Measurements from ENCODE around the gene EIF2B2. TPM values are rescaled to one million over a fixed set of nuclear protein-coding genes. Genes with fewer than 3 reads are reported as not detected.
A peak's percentile ranks its signal among the peaks of the same experiment; 100 is the strongest.

The EIF2B2 gene
- total and polyA plus RNA-seq, 2 experiments from 2014 or later = 39.2 to 40.5 TPM

- peak overlapping the region; percentile 59 for H3K27ac Mint-ChIP-seq
- Histone ChIP-seq H3K4me1 (ENCODE audit: insufficient read depth) (peaks cover 31% of the 10 kb centered on the region), H3K27me3 (ENCODE audit: insufficient read depth) (no peaks in the 10 kb centered on the region), H3K36me3 (ENCODE audit: insufficient read depth) (no peaks in the 10 kb centered on the region), H3K4me3 (no peak overlapping the region), H3K27ac (ENCODE audit: low read depth) (no peak overlapping the region), H3F3A (replicated peaks; ENCODE audit: low read depth) (peaks cover 8% of the 10 kb centered on the region; the same call in 1 of the 2 replicates), H3K79me2 (replicated peaks; ENCODE audit: insufficient read depth) (no peaks in the 10 kb centered on the region), H4K20me1 (replicated peaks; ENCODE audit: insufficient read depth) (no peaks in the 10 kb centered on the region), H2AFZ (peak overlapping the region; percentile 94), H3K9me2 (ENCODE audit: insufficient read depth) (no peaks in the 10 kb centered on the region), H3K4me2 (peak overlapping the region; percentile 55; the same call in 1 of the 2 replicates)
- peaks cover 11% of the 10 kb centered on the region for H3K27me3 Mint-ChIP-seq (ENCODE audit: insufficient read depth, low read depth, poor library complexity)
- H3K4me1 Mint-ChIP-seq = peaks cover 42% of the 10 kb centered on the region
- ATAC-seq = peak; percentile 58
- peak; percentile 71 for DNase-seq (ENCODE audit: low spot score)
- no peaks in the 10 kb centered on the region for H3K36me3 Mint-ChIP-seq (ENCODE audit: low read depth)
- H3K4me3 Mint-ChIP-seq = no peak overlapping the region
- TF ChIP-seq CTCF (conservative IDR thresholded peaks at IDR 0.05; ENCODE audit: low read depth in 2 of 2) = peak in 1 of 2 experiments; percentile 25; a peak in 3 of 4 replicates
- no peak for TF ChIP-seq EZH2 (IDR thresholded peaks at IDR 0.05; ENCODE audit: low read depth, unreplicated experiment)
- no peaks in the 10 kb centered on the region; the same call in 2 of the 3 replicates for H3K9me3 Mint-ChIP-seq
Observed at GRCh38 chr14:74979442-74980397, 23.0 kb upstream of the EIF2B2 start.

- no peak overlapping the region for H3K27ac ChIP-seq (ENCODE audit: low read depth)
- no peak overlapping the region for H3K27ac Mint-ChIP-seq
- 0 out of 2 replicates have a peak overlapping the region, but pooled peaks have one; percentile 40 for H3K4me2 ChIP-seq
- H3K36me3 ChIP-seq (ENCODE audit: insufficient read depth) = no peaks in the 10 kb centered on the region
- H3K79me2 ChIP-seq (replicated peaks; ENCODE audit: insufficient read depth) = no peaks in the 10 kb centered on the region
- ATAC-seq (no peak), DNase-seq (ENCODE audit: low spot score) (no peak)
- H3K27me3 ChIP-seq (ENCODE audit: insufficient read depth) = no peaks in the 10 kb centered on the region
- no peaks in the 10 kb centered on the region for H3K9me2 ChIP-seq (ENCODE audit: insufficient read depth)
- peaks cover 14% of the 10 kb centered on the region for H3K27me3 Mint-ChIP-seq (ENCODE audit: insufficient read depth, low read depth, poor library complexity)
- peaks cover 8% of the 10 kb centered on the region; the same call in 1 of the 2 replicates for H3F3A ChIP-seq (replicated peaks; ENCODE audit: low read depth)
- peak overlapping the region; percentile 94 for H2AFZ ChIP-seq
- no peaks in the 10 kb centered on the region for H4K20me1 ChIP-seq (replicated peaks; ENCODE audit: insufficient read depth)
- H3K4me1 ChIP-seq (ENCODE audit: insufficient read depth) = peaks cover 30% of the 10 kb centered on the region
- H3K36me3 Mint-ChIP-seq (ENCODE audit: low read depth) = no peaks in the 10 kb centered on the region
- H3K4me3 ChIP-seq = no peak overlapping the region
- H3K4me1 Mint-ChIP-seq = peaks cover 42% of the 10 kb centered on the region
- no peaks in the 10 kb centered on the region; the same call in 2 of the 3 replicates for H3K9me3 Mint-ChIP-seq
- H3K4me3 Mint-ChIP-seq = no peak overlapping the region
- TF ChIP-seq CREB1 (CRISPR knock-in tag; IDR thresholded peaks at IDR 0.05; ENCODE audit: low read depth) = no peak
- TF ChIP-seq EZH2phosphoT487 (IDR thresholded peaks at IDR 0.05; ENCODE audit: unreplicated experiment) = no peak
- TF ChIP-seq ZNF462 (CRISPR knock-in tag; IDR thresholded peaks at IDR 0.05) = no peak
- no peak for TF ChIP-seq ETS1 (IDR thresholded peaks at IDR 0.05)
- TF ChIP-seq POLR2AphosphoS5 (IDR thresholded peaks at IDR 0.05; ENCODE audit: low read depth) = no peak
- TF ChIP-seq ZNF331 (CRISPR knock-in tag; IDR thresholded peaks at IDR 0.05; ENCODE audit: low read depth) = no peak
- TF ChIP-seq JUNB (IDR thresholded peaks at IDR 0.05; ENCODE audit: unreplicated experiment) = no peak
Observed at GRCh38 chr14:74980398-74980730, 22.4 kb upstream of the EIF2B2 start.

Measured in GM23338 (cell line).